Suppressor macrophage treated with lipopolysaccharide for 1 hour (primary cell): ENCODE measurements around the gene TFIP11.

Experiments
- DNase-seq, 3 donors: peaks; one replicate each; pipeline ENCODE4 v3.0.0-alpha.2; 2020 to 2022

The TFIP11 gene

GRCh38 chr22:26446808-26447515 is 65.3 kb downstream of the TFIP11 start:
- no peak for DNase-seq

- DNase-seq, result no peak
Measured at GRCh38 chr22:26445577-26446275, 66.5 kb downstream of the TFIP11 start.

DNA sequence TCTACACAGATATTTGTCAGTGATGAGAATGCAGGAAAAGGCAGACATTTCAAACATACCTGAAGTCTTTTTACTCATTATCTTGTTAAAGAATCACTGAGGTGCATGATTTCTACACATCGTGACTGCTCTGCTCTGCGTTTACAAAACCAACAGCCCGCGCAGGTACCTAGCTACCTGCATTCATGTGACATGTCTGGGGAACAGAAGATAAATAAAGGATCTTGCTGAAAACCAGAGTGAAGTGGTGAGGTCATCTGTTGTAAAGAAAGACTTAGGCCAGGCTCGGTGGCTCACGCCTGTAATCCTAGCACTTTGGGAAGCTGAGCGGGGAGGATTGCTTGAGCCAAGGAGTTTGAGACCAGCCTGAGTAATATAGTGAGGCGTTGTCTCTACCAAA is 67.5 kb downstream of the TFIP11 start:
- no peak for DNase-seq

DNA sequence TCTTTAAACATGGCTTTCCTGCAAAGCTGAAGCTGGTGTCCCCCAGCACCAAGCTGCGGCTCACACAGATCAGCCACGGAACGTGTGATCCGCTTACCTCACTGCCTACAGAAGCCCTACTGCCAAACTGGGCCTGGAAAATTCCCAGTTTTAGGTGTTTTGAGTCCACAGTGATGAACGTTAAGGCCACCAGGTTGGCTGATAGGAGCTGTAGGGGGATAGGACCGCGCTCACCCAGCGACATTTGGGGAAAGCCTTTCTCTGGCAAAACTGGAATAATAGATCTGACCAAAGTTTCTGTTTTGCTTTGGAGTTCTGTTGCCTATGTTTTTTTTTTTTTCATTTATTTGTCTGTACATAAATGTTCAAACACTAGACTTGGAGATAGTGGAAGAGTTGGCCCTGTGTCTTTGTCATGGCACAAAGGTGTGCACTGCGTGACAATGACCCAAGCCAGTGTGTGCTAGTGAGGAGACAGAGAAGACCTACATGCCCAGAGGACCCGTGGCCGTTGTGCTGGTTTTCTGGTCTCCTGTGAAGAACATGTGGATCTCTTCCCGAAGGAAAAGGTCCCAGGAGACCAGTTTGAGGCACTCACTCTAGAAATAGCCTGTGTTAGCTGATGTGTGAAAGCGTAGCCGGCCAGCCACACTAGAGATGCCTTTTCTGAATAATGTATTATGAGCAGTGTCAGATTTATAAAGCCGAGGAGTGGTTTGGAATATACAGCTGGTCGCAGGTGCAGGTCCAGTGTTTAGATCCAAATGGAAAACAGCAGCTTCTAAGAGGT is 68.2 kb downstream of the TFIP11 start:
- DNase-seq, result no peak

DNA sequence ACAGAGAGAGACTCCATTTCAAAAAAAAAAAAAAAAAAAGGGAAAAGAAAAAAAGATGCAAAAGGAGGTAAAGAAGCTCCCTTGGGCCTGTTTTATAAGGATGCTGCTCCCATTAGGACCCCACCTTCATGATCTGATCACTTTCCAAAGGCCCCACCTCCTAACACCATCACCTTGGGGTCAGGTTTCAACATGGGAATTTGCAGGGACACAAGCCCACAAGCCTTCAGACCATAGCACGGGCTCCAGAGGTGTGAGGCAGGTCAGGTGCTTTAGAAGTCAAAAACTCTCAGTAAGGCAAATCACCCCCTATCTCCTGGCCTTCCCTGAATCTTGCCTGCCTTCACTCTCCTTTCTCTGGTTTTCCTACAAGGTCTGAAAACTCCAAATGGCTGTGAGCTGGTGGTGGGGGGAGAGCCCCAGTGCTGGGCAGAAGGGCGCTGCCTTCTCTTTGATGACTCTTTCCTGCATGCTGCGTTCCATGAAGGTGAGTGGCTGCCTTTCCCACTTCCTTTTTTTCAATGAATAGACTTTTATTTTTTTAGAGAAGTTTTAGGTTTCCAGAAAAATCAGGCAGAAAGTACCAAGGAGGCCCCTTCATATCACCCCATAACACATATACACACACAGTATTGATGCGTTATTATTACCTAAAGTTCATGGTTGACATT is 70.1 kb downstream of the TFIP11 start:
- DNase-seq, result no peak
